T-helper 17 cell (primary cell): ENCODE measurements around the gene SLC29A4. TPM values are rescaled to one million over a fixed set of nuclear protein-coding genes. Genes with fewer than 3 reads are reported as not detected.
"Not testable (repeated sequence)": the region's sequence is repeated elsewhere in the genome, so short reads cannot be mapped to it uniquely, and the experiment has no call there.

ENCODE experiments used
- ATAC-seq: fragments of 150-1000 bp; cut with Tn5 transposase; 2 replicates; pipeline ENCODE4 v1.10.0; 2021; ENCODE audit warnings: mild to moderate bottlenecking, moderate library complexity
- DNase-seq, 3 donors: peaks; one replicate each; pipeline versions ENCODE4 v3.0.0 to v3.0.0-alpha.2; 2020 to 2021
- H3K9me3 ChIP-seq: one replicate; pipeline ENCODE4 v1.7.0; 2013; ENCODE audit warnings: low read length, mild to moderate bottlenecking; ENCODE audit not compliant: control insufficient read depth, poor library complexity, severe bottlenecking
- H3K27ac Mint-ChIP-seq: one replicate; pipeline ENCODE4 v1.8.0; 2022; ENCODE audit warnings: mild to moderate bottlenecking, moderate library complexity, mixed read lengths
- H3K27me3 Mint-ChIP-seq: one replicate; pipeline ENCODE4 v1.8.0; 2022; ENCODE audit warnings: mixed read lengths
- H3K36me3 Mint-ChIP-seq: one replicate; pipeline ENCODE4 v1.8.0; 2022; ENCODE audit warnings: low read depth, mixed read lengths
- H3K4me1 Mint-ChIP-seq: one replicate; pipeline ENCODE4 v1.8.0; 2022; ENCODE audit warnings: mild to moderate bottlenecking, mixed read lengths
- H3K4me3 Mint-ChIP-seq: one replicate; pipeline ENCODE4 v1.8.0; 2022; ENCODE audit warnings: mild to moderate bottlenecking, moderate library complexity, mixed read lengths
- total RNA-seq, 4 donors: library from RNA in 2 of 4; stranded (reverse) in 2 of 4; gene quantifications; one replicate each; pipeline ENCODE4 v1.2.3 and lab custom pipeline; 2022 to 2026

SLC29A4 gene
- total RNA-seq, 2 donors from 2014 or later, result 0.47 to 0.55 TPM

DNA sequence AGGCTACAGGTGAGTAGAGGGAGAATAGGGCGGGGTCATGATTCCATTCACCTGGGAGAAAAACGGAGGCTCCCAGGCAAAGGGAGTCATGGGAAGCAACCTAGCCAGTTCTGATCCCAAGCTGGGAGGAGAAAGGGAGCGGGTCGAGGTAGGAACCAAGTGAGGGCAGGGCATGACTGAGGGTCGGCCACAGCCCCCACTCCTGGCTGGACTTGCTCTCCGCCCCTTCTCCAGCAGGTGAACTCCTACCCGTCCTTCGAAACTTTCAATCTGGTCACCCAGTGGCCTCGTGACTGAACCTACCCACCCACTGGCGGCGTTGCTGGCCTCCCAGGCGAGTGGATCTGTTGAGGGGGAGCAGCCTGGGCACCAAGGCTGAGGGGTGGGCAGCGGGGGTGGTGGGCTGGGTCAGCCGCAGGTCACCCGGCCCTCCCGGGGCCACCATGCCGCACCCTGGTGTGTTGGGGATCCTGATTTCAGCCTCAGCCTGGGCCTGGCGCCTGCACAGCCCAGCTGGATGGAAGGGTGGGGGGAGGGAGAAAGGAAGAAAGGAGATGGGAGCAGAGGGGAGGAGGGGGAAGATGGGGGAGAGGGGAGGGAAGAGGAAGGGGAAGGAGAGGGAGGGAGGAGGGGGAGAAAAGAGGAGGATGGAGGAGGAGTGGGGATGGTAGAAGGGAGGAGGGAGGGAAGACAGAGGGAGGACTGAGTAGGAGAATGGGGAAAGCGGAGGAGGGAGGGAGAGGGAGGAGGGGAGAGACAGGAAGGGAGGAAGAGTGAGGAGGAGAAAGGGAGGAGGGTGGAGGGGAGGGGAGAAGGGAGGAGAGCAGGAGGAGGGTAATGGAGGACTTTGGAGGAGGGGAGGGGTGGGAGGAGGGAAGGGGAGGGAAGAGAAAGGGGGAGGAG, 894 bp upstream of the SLC29A4 start:
- H3K4me3 Mint-ChIP-seq, H3K27me3 Mint-ChIP-seq, DNase-seq, H3K36me3 Mint-ChIP-seq, ATAC-seq, H3K27ac Mint-ChIP-seq, H3K4me1 Mint-ChIP-seq, H3K9me3 ChIP-seq: not testable (repeated sequence)

DNA sequence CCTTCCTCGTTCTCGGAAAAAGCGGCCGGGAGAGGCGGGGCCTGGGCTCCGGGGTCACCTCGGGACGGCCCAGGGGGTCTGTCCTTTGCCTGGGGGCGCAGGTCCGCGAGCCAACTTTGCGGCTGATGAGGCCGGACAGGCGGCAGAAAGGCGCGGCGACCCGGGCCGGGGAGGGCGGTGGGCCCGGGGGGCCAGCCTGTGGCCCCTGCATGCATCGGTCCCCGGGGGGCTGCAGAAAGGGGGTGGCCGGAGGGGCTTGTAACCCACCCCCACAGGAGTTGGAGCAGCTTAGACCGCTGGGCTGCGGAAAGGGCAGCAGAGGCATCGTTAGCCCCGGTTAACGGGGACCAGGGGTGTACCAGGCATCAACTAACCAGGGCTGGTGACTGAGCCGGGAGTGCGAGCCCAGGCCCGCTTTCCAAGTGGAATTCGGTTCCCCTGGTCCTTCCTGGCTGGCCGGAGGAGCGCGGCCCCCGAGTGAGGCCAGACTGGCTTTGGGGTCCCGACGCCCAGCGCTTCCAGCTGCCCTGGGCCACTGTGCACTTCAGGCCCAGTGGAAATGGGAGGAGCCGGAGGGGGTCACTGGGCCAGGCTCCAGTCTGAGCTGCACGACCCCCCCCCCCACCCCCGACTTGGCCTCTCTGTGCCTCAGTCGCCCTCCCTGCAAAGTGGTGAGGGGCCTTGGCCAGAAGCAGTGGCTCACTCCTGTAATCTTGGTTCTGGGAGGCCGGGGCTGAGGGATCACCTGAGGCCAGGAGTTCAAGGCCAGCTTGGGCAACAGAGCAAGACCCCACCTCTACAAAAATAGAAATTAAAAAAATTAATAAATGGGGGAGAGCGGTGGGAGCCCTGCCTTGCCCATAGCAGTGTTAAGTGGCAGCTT, 919 bp downstream of the SLC29A4 start:
- Mint-ChIP-seq H3K27me3 (peaks cover 6% of the 10 kb centered on the region), H3K4me3 (no peak overlapping the region), H3K36me3 (no peaks in the 10 kb centered on the region), H3K27ac (no peak overlapping the region), H3K4me1 (no peaks in the 10 kb centered on the region)
- H3K9me3 ChIP-seq, result no peaks in the 10 kb centered on the region
- ATAC-seq (no peak), DNase-seq (no peak)

DNA sequence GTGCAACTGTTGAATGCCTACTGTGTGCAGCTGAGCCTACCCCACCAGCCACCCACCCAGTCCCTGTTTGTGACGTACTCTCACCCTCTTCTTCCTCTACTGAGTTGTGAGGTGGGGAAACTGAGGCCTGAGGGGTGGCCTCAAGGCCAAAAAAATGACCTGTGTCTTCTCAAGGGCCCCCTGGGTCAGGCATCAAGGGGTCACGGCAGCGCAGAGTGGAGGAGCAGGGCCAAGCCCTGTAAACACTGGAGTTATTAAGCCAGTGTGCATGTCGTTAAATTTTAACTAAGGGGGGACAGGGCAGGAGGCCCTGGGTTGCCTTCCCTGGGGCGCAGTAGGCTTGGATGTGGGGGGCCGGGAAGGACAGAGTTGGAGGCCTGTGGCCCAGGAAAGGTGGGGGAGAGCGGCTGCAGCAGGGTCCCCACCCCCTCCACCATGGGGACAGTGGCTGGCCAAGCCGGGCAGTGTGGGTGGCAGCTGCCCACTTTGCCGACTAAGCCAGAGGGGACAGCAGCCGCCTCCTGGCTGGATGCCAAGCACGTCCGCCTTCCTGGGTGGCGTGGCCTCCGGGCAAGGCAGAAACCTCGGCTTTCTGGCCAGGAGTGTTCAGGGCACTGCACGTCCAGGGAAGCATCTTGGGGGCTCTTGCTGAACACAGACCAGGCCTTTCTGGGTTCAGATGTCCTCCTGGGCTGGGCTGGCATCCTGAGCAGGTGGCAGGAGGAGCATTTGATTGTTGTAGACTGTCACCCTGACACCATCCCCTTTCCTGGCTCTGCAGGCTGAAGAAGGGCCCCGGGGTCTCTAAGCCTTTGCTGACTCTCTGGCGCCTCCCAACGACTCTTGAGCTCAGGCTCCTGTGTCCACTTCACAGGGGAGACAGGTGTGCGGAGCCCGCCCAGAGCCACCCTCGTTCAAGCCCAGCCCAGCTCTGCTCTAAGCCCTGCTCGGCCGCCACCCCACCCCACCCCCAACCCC, 1.9 kb downstream of the SLC29A4 start:
- Mint-ChIP-seq H3K4me3 (no peak overlapping the region), H3K27ac (no peak overlapping the region), H3K27me3 (peaks cover 6% of the 10 kb centered on the region), H3K4me1 (no peaks in the 10 kb centered on the region), H3K36me3 (no peaks in the 10 kb centered on the region)
- no peak for DNase-seq
- ATAC-seq, result no peak
- H3K9me3 ChIP-seq, result no peaks in the 10 kb centered on the region

DNA sequence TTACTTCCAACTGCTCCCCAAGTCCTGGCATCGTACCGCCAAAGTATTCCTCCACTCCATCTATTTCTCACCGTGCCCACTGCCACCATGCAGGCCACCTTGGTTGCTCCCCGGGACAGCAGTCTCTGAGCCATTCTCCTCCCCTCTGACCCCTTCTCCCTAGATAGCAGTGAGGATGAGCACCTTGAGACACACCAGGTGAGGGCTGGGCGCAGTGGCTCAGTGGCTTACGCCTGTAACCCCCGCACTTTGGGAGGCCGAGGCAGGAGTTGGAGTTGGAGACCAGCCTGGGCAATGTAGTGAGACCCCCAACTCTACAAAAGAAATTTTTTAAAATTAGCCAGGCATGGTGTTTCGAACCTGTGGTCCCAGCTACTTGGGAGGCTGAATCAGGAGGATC, 4.2 kb downstream of the SLC29A4 start:
- Mint-ChIP-seq H3K4me1 (peaks cover 2% of the 10 kb centered on the region), H3K4me3 (no peak overlapping the region), H3K36me3 (no peaks in the 10 kb centered on the region), H3K27me3 (peaks cover 6% of the 10 kb centered on the region), H3K27ac (no peak overlapping the region)
- DNase-seq (no peak), ATAC-seq (no peak)
- no peaks in the 10 kb centered on the region for H3K9me3 ChIP-seq

DNA sequence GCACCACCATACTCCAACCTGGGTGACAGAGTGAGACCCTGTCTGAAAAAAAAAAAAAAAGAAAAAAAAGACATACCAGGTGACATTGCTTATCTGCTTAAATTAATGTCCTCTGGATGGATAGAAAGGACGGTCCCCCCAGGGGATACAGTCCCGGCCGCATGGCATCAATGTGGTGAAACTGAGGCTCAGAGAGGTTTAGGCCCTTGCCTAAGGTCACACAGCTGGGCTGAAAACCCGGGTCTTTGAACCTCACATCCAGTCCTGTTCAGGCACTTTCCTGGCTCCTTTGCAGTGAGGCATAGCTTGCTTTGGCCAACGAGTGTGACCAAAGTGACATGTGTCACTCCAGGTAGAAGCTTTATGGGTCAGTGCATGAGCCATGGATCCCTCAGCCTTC, 4.6 kb downstream of the SLC29A4 start:
- H3K27me3 Mint-ChIP-seq, H3K4me3 Mint-ChIP-seq, DNase-seq, H3K36me3 Mint-ChIP-seq, H3K27ac Mint-ChIP-seq, H3K9me3 ChIP-seq, H3K4me1 Mint-ChIP-seq, ATAC-seq: not testable (repeated sequence)

DNA sequence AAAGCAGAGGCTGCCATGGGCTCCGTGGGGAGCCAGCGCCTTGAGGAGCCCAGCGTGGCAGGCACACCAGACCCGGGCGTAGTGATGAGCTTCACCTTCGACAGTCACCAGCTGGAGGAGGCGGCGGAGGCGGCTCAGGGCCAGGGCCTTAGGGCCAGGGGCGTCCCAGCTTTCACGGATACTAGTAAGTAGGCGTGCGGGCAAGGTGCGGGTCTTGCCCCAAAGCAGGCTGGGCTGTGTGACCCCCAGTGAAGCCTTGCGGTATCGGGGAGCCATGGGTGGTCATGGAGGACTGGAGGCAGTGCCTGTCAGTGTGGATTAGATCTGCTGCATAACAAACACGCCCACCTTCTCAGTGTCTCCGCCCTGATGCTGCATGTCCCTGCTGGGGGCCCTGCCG, 5.1 kb downstream of the SLC29A4 start:
- no peak for DNase-seq
- H3K9me3 ChIP-seq, result no peaks in the 10 kb centered on the region
- Mint-ChIP-seq H3K4me1 (peaks cover 2% of the 10 kb centered on the region), H3K36me3 (no peaks in the 10 kb centered on the region), H3K27ac (no peak overlapping the region), H3K4me3 (no peak overlapping the region), H3K27me3 (peaks cover 6% of the 10 kb centered on the region)
- no peak for ATAC-seq

DNA sequence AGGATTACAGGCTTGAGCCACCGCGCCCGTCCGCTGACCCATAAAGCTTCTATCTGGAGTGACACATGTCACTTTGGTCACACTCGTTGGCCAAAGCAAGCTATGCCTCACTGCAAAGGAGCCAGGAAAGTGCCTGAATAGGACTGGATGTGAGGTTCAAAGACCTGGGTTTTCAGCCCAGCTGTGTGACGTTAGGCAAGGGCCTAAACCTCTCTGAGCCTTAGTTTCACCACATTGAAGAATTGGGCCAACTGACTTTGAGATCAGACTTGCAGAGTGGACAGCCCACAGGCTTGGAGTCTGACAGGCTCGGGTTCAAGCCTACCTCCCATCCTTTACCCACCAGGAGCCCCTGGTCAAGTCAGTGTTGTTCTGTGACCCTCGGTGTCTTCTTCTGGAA, 5.8 kb downstream of the SLC29A4 start:
- not testable (repeated sequence) for H3K36me3 Mint-ChIP-seq, H3K27ac Mint-ChIP-seq, H3K27me3 Mint-ChIP-seq, H3K9me3 ChIP-seq, DNase-seq, H3K4me3 Mint-ChIP-seq, H3K4me1 Mint-ChIP-seq, ATAC-seq

DNA sequence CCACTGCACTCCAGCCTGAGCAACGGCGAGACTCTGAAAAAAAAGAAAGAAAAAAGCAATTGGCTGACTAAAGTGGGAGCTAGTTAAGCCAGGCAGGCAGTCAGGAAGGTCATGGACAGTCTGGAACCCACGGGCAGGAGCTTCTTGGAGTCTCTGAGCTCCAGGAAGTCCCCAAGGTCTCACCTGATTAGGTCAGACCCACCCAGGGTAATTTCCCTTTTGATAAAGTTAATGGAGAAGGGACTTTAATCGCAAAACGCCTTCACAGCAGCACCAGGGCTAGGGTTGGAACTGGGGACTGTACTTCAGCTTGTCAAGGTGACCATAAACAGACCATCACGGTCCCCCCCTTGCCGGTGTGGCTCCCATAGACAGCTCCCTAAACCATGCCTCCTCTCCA, 6.6 kb downstream of the SLC29A4 start:
- Mint-ChIP-seq H3K27me3 (peaks cover 2% of the 10 kb centered on the region), H3K4me1 (peaks cover 2% of the 10 kb centered on the region), H3K27ac (no peak overlapping the region), H3K4me3 (no peak overlapping the region), H3K36me3 (no peaks in the 10 kb centered on the region)
- ATAC-seq (no peak), DNase-seq (no peak)
- H3K9me3 ChIP-seq, result no peaks in the 10 kb centered on the region

DNA sequence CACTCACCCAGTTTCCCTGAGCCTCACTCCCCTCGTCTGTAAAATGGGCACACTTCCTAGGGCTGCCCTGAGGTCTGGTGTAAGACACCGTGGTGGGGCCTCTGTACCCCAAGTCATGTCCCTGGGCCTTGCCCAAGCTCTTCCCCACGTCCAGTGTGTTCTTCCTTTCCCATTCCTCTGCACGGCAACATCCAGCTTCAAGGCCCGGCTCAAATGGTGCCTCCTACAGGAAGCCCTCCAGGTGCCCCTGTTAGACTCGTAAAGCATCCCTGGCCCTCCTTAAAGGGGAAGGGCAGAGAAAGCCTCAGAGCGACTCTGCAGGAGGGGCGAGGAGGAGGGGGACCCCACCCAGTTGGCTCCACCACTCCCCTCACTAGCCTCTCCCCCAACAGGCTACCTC, 8.6 kb downstream of the SLC29A4 start:
- Mint-ChIP-seq H3K27me3 (no peaks in the 10 kb centered on the region), H3K4me1 (peaks cover 6% of the 10 kb centered on the region), H3K27ac (no peak overlapping the region), H3K4me3 (no peak overlapping the region), H3K36me3 (no peaks in the 10 kb centered on the region)
- no peaks in the 10 kb centered on the region for H3K9me3 ChIP-seq
- DNase-seq (no peak), ATAC-seq (no peak)

DNA sequence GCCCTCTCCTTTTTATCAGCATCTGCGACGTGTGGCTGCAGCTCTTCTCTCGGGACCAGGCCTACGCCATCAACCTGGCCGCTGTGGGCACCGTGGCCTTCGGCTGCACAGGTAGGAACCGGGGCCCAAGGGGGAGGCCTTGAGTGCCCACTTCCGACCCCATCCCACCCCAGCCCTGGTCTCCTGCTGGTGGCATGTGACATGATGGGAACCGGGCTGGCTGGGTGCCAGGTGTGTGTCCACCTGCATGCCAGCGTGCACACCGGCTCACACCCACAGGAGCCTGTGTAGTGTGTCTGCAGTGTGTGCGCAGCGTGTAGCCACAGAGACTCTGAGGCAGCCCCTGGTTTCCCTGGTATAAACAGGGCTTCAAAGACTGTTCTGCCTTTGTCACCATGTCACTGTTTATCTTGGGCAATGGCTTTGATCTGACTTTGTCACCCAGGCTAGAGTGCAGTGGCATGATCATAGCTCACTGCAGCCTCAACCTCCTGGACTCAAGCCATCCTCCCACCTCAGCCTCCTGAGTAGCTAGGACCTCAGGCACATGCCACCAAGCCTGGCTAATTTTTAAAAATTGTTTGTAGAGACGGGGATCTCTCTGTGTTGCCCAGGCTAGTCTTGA, 9.1 kb downstream of the SLC29A4 start:
- not testable (repeated sequence) for H3K4me3 Mint-ChIP-seq, H3K27ac Mint-ChIP-seq, H3K4me1 Mint-ChIP-seq, H3K36me3 Mint-ChIP-seq, H3K9me3 ChIP-seq, ATAC-seq, DNase-seq, H3K27me3 Mint-ChIP-seq

DNA sequence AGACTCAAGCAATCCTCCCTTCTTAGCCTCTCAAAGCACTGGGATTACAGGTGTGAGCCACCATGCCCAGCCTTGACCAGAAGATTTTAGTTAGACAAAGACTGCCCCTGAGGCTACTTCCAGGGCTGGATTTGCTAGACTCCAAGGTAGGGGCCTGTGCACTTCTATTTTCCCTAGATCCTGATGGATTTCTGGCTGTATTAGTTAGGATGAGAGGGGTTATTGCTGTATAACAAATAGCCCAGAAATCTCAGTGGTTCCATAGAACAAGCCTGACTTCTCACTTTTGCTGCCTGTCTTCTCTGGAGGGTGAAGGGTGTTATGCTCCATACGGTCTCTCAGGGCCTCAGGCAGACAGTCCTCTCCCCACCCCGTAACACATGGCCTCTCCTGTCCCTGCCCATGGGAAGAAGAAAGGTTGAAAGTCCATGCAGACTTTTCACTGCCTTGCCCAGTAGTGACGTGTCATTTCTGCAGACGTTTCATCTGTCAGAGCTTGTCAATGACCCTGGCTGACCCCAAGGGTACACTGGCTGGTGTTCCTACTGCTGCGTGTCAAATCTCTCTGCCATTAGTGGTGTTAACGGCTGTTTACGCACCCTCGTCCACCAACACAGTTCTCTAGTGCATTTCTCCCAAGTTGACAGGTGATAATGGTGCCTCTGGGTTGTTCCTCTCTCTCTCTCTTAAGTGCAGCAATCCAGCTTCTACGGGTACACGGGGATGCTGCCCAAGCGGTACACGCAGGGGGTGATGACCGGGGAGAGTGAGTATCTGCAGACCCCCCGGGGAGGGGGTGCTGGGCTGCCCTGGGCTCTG, 11.6 kb downstream of the SLC29A4 start:
- no peaks in the 10 kb centered on the region for H3K27me3 Mint-ChIP-seq
- H3K4me3 Mint-ChIP-seq, result no peak overlapping the region
- no peaks in the 10 kb centered on the region for H3K36me3 Mint-ChIP-seq
- DNase-seq (no peak), ATAC-seq (no peak)
- H3K27ac Mint-ChIP-seq, result no peak overlapping the region
- H3K4me1 Mint-ChIP-seq, result peaks cover 19% of the 10 kb centered on the region
- no peaks in the 10 kb centered on the region for H3K9me3 ChIP-seq
